NCI-H345 treated with DMSO at 0.1 percent for 48 hours (cell line): ENCODE results near the gene RNF7.
A peak's percentile ranks its signal among the peaks of the same experiment; 100 is the strongest.
"Not testable (repeated sequence)": the region's sequence is repeated elsewhere in the genome, so short reads cannot be mapped to it uniquely, and the experiment has no call there.

ENCODE experiments used
- DNase-seq: peaks from one replicate; lab custom pipeline; 2025; ENCODE audit not compliant: unreplicated experiment; lab: John Stamatoyannopoulos, UW

Gene RNF7

DNA sequence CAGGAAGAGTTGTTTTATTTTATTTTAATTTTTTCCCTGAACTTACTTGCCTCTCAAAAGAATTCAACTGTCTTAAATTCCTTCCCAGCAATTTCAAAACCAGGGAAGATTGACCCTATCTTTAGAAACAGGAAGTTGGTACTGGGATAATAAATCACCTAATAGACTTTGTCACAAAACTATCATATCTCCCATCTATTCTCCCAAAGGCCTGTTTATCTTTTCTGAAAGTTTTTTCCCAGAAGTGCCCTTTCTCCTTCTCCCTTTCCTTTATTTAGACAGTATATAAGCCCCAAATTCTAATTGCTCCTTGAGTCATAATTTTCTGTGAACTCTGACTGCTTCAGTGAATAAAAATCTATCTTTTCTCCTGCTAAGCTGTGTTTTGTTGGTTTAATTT lies 2.9 kb upstream of the RNF7 start:
- DNase-seq = no peak

DNA sequence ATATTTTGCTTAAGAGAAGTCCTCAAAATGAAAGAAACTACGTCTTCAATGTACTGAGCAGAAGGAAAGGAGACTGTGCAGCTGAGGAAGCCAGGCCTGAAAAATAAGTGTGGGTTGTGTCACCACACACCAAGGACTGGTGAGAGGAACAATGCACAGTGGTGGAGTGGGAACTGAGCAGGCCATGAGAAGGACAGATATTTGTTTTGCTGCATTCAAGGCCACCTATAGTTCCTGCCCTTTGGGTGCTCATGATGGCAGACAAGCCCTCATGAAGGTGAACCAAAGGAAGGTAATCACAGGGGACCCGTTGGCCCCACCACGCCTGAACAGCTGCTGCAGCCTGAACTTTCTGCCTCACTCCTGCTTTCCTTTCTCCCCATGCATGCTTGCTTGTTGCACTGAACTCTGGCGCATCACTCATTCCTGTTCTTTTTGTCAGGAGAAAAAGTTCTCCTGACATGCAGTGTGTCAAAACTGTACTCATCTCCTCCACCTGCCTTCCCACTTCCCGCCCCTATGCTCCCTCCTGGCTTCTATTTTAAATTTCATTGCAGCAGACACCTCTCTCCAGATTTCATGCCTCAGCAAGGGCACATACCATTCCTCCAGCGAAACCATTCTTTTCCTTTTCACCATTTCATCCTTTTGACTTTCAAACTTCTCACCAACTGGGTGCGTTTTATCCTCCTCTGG lies 2.2 kb upstream of the RNF7 start:
- no peak for DNase-seq

DNA sequence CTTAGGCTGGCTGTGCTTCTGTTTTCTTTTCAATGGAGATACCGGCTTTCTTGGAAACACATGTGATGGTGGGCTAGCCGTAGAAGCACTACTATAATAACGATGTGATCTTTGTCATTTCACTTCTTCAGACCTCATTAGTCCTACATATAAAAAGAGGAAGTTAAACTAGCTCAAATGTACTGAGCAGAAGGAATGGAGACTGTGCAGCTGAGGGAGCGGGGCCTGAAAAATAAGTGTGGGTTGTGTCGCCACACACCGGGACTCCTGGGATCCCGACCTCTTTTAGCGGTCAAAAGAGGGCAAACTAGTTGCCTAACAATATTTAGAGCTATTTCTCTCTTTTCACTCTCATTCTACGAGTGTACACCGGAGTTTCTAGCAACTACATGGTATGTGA lies 1.0 kb upstream of the RNF7 start:
- DNase-seq = no peak

DNA sequence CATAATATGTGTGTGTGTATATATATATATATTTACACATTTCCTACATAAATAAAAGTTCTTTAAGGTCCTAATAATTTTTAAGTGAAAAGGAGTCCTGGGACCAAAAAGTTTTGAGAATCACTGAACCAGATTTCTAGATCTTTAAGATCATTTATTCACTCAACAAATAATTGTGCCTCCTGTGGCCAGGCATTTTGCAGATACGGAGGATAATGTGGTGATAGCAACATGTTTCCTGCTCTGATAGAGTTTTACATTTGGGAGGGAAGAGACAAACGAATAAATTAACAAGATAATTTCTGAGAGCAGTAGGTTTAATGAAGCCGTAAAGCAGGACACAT lies 448 bp upstream of the RNF7 start:
- no peak for DNase-seq

DNA sequence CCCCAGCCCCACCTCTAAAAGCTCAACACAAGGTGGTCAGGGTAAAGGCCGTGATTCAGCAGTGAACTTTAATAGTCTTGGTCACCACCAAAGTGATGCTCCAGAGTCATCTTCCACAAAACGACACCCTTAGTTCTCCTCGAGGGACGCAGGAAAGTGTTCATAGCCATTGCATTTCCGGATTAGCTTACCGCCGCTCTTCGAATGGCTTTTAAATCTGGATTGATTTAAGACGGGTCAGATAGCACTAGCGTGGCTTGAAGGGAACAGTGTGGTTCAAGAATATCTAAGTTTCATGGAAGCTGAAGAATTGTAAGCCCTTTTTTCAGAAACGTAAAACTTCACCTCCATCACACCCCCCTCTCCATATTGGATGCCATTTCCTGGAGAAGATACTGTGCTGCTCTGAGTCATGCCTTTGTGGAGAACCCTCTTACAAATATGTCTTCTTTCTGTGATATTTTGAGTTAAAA lies 829 bp downstream of the RNF7 start:
- DNase-seq = peak; percentile 17

DNA sequence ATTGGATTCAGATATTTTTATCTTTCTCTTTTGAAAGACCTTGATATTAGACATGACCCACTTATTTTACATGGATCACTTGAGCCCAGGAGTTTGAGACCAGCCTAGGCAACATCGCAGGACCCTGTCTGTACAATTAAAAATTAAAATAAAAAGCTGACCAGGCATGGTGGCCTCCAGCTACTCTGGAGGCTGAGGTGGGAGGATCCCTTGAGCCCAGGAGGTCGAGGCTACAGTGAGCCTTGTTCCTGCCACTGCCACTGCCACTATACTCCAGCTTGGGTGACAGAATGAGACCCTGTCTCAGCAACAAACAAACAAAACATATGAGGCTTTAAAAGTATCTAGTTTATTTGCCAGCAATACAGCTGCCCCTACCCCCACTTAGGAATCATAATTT lies 1.6 kb downstream of the RNF7 start:
- DNase-seq = no peak

DNA sequence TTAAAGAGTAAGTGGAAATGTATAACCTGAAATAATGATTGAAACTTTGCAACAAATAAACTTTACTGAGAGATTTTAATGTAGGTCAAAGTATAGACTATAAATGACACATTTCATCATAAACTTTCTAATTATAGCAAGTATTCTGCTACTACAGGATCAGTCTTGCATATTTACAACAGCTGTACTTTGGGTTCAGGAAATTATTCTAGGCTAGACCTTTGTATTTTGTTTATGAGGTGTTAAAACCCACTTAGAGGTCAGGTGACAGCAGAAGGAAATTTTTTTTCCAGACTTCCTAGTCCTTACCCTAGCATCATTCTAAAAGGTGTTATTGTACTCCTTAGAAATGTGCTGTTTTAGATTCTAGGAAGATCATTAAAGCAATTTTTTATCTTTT lies 2.3 kb downstream of the RNF7 start:
- no peak for DNase-seq

DNA sequence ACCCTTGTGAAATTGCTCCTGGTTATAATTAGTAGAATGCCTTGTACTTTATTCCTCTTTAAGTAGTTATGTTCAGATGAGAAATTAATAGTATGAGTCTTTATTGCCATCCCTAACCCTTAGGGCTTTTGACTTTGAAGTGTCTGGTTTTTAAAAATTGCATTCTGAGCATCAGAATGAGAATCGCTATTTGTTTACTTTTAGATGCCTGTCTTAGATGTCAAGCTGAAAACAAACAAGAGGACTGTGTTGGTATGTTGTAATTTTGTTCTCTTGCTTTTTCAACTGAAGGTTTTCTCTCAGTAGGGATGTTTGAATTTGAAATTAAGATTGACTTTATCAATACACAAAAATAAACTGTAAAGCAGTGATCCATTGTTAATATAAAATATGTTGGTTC lies 5.2 kb downstream of the RNF7 start:
- no peak for DNase-seq

DNA sequence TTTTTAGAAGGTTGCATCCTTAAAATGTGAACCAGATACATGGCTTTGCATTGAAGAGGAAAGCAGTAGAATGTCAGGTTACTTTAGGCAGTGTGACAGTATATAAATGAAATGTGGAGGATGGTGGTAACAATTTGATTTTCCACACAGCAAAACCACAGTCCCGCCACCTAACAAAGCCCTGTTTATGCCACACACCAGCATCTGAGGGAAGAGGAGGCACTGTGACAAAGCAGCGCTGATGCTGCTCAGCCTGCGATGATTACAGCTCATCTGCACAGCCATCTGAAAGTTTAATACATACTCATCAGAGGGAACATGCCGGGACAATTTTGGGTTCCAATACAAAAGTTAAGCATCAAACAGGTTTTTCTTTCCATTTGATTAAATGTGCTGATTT lies 8.9 kb downstream of the RNF7 start:
- no peak for DNase-seq

DNA sequence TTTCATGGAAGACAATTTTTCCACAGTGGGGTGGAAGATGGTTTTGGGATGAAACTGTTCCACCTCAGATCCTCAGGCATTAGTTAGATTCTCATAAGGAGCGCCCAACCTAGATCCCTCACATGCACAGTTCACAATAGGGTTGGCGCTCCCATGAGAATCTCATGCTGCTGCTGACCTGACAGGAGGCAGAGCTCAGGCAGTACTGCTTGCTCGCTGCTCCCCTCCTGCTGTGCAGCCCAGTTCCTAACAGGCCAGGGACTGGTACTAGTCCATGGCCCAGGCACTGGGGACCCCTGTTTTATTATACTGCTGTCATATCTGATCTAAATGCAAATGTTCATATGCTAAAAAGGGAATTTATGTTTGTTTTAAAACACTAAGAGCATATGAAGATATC lies 15.3 kb downstream of the RNF7 start:
- no peak for DNase-seq

DNA sequence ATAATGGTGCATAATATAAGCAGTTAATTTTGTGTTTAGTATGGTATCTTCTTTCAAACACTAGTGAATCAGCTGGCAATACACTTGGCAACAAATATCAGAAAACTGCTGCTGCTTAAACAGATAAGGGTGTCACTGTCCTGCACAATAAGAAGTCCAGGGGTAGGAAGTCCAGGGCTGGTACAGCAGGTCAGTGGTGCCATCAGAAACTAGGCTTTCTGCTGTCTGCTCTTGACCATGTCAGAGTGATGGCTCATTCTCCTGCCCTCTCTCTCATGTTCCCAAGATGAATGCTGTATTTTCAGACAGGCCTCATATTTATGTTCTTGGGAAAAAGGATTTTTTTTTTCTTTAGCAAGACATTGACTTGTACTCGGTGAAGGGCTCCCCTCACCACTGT lies 15.9 kb downstream of the RNF7 start:
- no peak for DNase-seq

DNA sequence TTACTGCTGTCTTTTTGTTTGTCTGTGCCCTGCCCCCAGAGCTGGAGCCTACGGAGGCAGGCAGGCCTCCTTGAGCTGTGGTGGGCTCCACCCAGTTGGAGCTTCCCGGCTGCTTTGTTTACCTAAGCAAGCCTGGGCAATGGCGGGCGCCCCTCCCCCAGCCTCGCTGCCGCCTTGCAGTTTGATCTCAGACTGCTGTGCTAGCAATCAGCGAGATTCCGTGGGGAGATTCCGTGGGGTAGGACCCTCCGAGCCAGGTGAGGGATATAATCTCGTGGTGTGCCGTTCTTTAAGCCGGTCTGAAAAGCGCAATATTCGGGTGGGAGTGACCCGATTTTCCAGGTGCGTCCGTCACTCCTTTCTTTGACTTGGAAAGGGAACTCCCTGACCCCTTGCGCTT lies 24.5 kb downstream of the RNF7 start:
- not testable (repeated sequence) for DNase-seq

DNA sequence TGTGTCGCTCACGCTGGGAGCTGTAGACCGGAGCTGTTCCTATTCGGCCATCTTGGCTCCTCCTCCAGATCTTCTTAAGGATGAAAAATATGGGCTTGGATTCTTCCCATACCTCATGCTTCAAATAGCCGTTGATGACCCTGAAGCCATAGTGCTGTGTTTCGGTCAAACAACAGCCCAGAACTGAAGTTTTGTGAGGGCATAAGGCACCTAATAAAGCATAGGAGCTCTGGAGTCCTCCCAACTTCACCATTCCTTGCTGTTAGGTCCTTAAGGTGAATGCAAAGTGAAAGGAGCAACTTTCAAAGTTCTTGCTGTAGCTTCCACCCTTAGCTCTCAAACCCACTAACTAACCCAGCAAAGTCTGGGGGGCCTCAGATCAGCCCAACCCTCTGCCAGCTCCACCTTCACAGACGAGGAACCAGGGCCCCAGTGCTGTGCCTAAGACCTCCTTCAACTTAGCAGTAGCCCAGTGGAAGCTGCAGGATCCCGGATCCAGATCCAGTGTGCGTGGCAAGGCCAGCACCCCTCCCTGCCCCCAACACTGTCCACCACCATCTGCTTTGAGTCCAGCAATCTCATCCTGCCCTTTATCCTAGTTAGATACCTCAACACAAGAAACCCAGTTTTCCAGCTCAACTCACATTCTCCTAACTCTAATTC lies 25.1 kb downstream of the RNF7 start, which contains the start of gene GRK7:
Gene GRK7 (plus strand): TSS at position 321 of the 663 bp plus-strand sequence. CDS start 14,877 bp downstream, outside the sequence.
- no peak for DNase-seq

DNA sequence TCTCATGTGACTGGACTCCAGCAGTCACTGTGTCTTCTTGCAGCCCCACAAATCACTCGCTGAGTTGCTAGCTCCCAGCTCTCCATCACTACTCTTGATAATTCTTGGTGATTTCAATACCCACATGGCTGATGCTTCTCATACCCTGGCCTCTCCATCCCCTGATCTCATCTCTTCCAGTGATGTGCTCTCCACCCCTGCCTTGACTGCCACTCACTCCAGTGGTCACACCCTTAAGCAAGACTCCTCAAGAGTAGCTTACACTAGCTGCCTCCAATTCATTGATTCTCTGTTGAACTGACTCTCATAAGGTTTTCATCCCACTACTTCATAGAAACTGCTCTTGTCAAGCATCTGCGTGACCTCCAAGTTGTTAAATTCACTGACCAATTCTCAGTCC lies 25.9 kb downstream of the RNF7 start:
- DNase-seq = no peak

DNA sequence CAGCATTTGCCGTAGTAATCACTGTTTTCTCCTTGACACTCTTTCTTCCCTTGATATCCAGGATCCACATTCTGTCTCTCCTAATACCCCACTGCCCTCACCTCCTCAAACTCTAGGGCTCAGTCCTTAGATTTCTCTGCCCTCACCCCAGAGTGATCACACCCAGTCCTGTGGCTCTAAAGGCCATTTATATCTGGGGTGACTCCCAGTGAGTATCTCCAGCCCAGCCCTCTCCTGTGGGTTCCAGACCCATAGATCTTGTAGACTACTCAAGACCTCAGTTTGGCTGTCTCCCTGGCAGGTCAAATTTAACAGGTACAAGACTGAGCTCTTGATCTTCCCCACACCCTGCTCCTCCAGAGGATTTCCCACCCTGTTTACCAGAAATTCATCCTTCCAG lies 26.4 kb downstream of the RNF7 start:
- no peak for DNase-seq

DNA sequence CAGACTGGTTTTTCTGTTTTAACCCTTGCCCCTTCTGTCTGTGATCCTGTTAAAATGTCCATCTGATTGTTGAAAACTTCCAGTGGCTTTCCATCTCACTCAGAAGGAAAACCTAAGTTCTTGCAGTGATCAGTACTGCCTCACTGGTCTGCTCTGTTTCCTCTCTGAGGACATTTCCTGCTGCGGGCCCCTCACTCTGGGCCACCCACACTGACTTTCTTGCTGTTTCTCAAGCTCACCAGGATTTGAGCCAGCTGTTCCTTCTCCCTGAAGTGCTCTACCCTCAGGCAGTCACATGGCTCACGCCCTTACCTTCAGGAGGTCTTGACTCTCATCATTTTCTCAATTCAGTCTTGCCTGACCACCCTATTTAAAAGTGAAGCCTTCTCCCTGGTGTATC lies 26.9 kb downstream of the RNF7 start:
- DNase-seq = no peak

DNA sequence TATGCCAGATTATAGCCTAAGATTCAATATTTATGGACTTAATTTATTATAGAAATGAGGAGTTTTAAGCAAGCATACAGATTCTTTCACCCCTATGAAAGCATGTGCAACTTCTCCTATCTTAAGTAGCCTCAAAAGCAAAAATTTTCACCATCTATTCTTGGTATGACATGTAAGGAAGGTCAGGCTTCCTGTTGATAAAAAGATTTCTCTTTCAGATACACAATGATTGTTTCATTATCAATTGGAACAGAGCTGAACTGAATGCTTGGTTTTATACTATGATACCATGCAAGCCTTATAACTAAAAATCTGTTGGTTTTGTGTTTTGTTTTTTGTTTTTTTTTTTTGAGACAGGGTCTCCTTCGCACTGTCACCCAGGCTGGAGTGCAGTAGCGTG lies 29.0 kb downstream of the RNF7 start:
- no peak for DNase-seq

DNA sequence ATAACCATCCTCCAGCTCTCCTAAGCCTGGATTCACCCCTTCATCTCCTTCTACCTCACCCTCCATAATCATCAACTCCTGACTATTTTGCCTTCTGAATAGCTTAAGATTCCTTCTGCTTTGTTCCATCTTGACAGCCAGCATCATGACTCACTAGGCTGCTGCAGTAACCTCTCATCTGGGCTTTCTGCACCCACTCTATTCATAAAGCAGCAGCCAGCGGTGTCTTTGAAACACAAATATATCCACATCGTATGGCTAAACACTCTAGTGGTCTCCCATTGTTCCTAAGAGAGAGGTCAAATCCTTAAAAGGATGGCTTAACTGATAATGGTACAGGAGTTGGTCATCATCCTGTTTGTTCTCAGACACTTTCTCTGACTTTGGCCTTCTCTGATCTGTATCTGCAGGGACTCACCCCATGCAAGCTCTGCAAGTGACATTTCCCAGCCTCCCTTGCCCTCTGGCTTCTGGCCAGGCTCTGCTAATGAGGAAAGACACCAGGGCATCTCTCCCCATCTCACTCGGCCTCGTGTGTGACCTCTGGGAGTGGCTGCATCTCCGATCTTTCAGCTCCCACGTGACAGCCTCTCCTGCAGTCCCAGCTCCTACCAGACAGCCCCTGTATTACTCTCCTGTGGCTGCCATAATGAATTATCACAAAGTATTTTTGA lies 31.3 kb downstream of the RNF7 start:
- no peak for DNase-seq

DNA sequence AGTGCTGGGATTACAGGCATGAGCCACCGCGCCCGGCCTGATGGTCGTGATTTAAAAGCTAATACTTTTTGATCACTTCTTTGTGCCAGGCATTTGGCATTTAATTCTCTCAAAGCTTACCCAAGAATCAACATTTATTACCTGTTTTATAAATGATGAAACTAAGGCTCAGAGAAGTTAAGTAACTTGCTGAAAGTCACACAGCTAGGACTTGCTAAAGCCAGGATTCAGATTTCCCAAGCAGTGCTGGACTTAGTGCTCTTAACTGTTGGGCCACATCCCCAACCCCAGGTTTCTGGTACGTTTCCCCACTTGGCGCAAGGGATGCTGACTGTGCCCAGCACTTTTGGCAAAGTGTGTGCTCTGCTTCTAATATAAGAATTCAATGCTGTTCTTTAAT lies 35.6 kb downstream of the RNF7 start:
- DNase-seq = no peak

DNA sequence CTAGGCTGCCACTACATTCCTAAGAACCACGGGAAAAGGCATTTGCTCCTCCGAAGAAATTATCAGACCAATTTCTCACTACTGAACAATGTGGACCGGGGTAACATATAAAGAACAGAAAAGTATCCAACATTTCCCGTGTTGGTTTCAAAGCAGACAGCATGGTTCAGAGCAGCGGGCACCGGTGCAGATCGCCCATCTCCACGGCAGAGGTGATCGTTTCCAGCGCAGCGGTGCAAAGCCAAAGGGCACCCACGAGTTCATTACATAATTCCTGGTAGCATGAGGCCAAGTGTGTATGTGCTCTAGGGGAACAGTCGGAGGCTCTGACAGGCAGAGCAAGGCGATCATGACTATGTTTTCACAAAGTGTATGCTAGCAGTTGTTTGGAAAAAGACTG lies 38.3 kb downstream of the RNF7 start:
- no peak for DNase-seq

DNA sequence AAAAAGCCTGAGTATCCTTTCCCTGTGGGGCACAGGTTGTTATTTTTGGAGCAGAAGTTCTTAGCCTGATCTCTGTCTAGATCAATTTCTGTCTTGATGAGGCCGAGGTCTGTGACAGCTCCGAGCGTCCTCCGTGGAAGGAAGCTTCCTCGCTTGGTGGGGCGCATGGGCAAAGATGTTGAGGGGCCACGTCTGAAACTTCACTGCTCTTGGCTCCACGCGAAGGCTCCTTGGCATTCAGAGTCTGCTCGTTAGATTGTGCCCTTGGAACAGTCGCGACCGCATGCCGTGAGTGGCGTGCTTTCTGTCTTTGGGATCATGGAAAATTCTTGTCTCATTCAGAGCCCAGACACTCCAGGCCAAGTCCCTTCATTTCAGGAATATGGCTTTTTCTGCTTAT lies 38.8 kb downstream of the RNF7 start:
- DNase-seq = no peak
